HepG2 (cell line): Measurements from ENCODE around the gene HS3ST1. TPM values are rescaled to one million over a fixed set of nuclear protein-coding genes. Genes with fewer than 3 reads are reported as not detected.

Experiments used
- ATAC-seq: fragments of 200-7000 bp; cut with Tn5 transposase; 3 replicates; pipeline ENCODE4 v1.9.1; 2020; ENCODE audit warnings: mild to moderate bottlenecking, moderate library complexity
- BruUV-seq: library from RNA; stranded (reverse); fragments of 400-500 nt; replicated peaks from 2 replicates; lab custom pipeline; 2021; lab: Mats Ljungman, UMichigan
- CTCF ChIA-PET: fragments of 300-600 bp; formaldehyde crosslinking; extraction: SDS; loops from one replicate; lab custom pipeline; 2021; ENCODE audit warnings: low total read pairs, inconsistent platforms, low intra/inter-chr PET ratio; lab: Yijun Ruan, JAX
- POLR2A ChIA-PET: fragments of 350-600 bp; sonication (Branson Sonifier 250); formaldehyde crosslinking; loops from one replicate; lab custom pipeline; 2020; ENCODE audit warnings: antibody characterized with exemption, inconsistent platforms; lab: Yijun Ruan, JAX
- DNase-seq: peaks from one replicate; pipeline ENCODE4 v3.0.0-alpha.2; 2015; ENCODE audit warnings: low spot score
- FAIRE-seq: peaks from 3 replicates; lab custom pipeline; 2011; peaks lifted over from hg19 to GRCh38; lab: Jason Lieb, UNC
- H2AFZ ChIP-seq: one replicate; pipeline ENCODE4 v1.6.1; 2011; ENCODE audit warnings: low read length, inconsistent platforms
- H3K27ac ChIP-seq: fragments of 300-600 bp; 3 replicates; pipeline ENCODE4 v1.8.0; 2011; ENCODE audit warnings: mixed run types, mild to moderate bottlenecking, mixed read lengths, low read length, inconsistent platforms; ENCODE audit not compliant: insufficient read depth; ENCODE audit errors: extremely low read length
- H3K27me3 ChIP-seq, 2 experiments: fragments of 200-600 bp in 1 of 2; 2 replicates in 1 of 2; 3 replicates in 1 of 2; pipeline versions ENCODE4 v1.6.0 to v1.8.0; 2011; ENCODE audit warnings: low read length in 2 of 2, mild to moderate bottlenecking in 2 of 2, moderate library complexity in 2 of 2, inconsistent platforms in 1 of 2; ENCODE audit not compliant: insufficient read depth in 2 of 2, control insufficient read depth in 1 of 2
- H3K36me3 ChIP-seq, 2 experiments: fragments of 200-600 bp in 1 of 2; replicated peaks in 1 of 2; 2 replicates in 1 of 2; 3 replicates in 1 of 2; pipeline versions ENCODE4 v1.5.1 to v1.8.0; 2011; ENCODE audit warnings: low read length in 2 of 2, inconsistent platforms in 1 of 2; ENCODE audit not compliant: insufficient read depth in 2 of 2, control insufficient read depth in 1 of 2
- H3K4me1 ChIP-seq: 2 replicates; pipeline ENCODE4 v1.5.1; 2012; ENCODE audit warnings: low read length, inconsistent platforms; ENCODE audit not compliant: insufficient read depth
- H3K4me2 ChIP-seq: 2 replicates; pipeline ENCODE4 v1.6.0; 2011; ENCODE audit warnings: low read depth, low read length, inconsistent platforms
- H3K4me3 ChIP-seq, 3 experiments: fragments of 200-600 bp in 1 of 3; sonication (generic), shearing (Covaris generic) in 1 of 3; replicated peaks in 1 of 3; 2 replicates each; pipeline ENCODE4 v1.5.1; 2011 to 2016; ENCODE audit warnings: low read length in 3 of 3, inconsistent platforms in 2 of 3, low read depth in 2 of 3, mild to moderate bottlenecking in 2 of 3, control low read depth in 1 of 3, mixed read lengths in 1 of 3; ENCODE audit not compliant: insufficient read depth in 1 of 3
- H3K79me2 ChIP-seq: one replicate; pipeline ENCODE4 v1.6.1; 2011; ENCODE audit warnings: low read length, inconsistent platforms; ENCODE audit not compliant: insufficient read depth
- H3K9ac ChIP-seq: 2 replicates; pipeline ENCODE4 v1.6.0; 2011; ENCODE audit warnings: mild to moderate bottlenecking, low read depth, low read length, inconsistent platforms; ENCODE audit not compliant: insufficient read depth
- H3K9me3 ChIP-seq: 2 replicates; pipeline ENCODE4 v1.5.1; 2012; ENCODE audit warnings: mild to moderate bottlenecking, low read length
- H4K20me1 ChIP-seq: 2 replicates; pipeline ENCODE4 v1.6.0; 2011; ENCODE audit warnings: inconsistent platforms, mild to moderate bottlenecking, low read length, moderate library complexity; ENCODE audit not compliant: insufficient read depth
- BRD4 ChIP-seq: sonication (generic); formaldehyde crosslinking; IDR thresholded peaks from 2 replicates; pipeline ENCODE4 v1.4.0; 2020; ENCODE audit warnings: missing genetic modification reagents
- RBM22 ChIP-seq: fragments of 200-400 bp; formaldehyde crosslinking; optimal IDR thresholded peaks from 2 replicates; pipeline ENCODE3; 2017; ENCODE audit warnings: mild to moderate bottlenecking, low read length, moderate library complexity
- YY1 ChIP-seq: IDR thresholded peaks from 2 replicates; pipeline ENCODE4 v1.6.1; 2011; ENCODE audit warnings: low read length, low read depth, moderate library complexity, mild to moderate bottlenecking; ENCODE audit not compliant: insufficient read depth, insufficient replicate concordance
- ZNF17 ChIP-seq: sonication (generic); formaldehyde crosslinking; IDR thresholded peaks from 2 replicates; pipeline ENCODE4 v1.5.0; 2020; ENCODE audit warnings: mild to moderate bottlenecking, missing genetic modification reagents
- ZNF225 ChIP-seq: sonication (generic); formaldehyde crosslinking; IDR thresholded peaks from 2 replicates; pipeline ENCODE4 v1.4.0; 2020; ENCODE audit warnings: mild to moderate bottlenecking, missing genetic modification reagents
- ZNF790 ChIP-seq: sonication (generic); formaldehyde crosslinking; IDR thresholded peaks from 2 replicates; pipeline ENCODE4 v1.8.0; 2022; ENCODE audit warnings: missing genetic modification reagents, mild to moderate bottlenecking, borderline replicate concordance
- WGBS: methylation state at CpG from one replicate; pipeline ENCODE4 v1.1.6; 2017; ENCODE audit warnings: low lambda C conversion rate; 5-methylcytosine and 5-hydroxymethylcytosine counted together
- in situ Hi-C: cut with HindIII; loops from 2 replicates; pipeline ENCODE4 v1.10.0; 2017; ENCODE audit warnings: low pct_unique_long_range_greater_than_20kb; ENCODE audit not compliant: extremely low pct_ligation_motif_present
- intact Hi-C: fragments of 100-400 bp; cut with micrococcal nuclease; formaldehyde crosslinking; loops from one replicate; pipeline ENCODE4 v1.10.0; 2022; ENCODE audit not compliant: unreplicated experiment
- polyA plus RNA-seq, 8 experiments: library from polyadenylated mRNA; depleted of rRNA in 3 of 8; stranded (reverse) in 7 of 8; unstranded in 1 of 8; fragments of >200 nt; fragmentation: Illumina TruSeq in 4 of 8; extraction: Trizol in 4 of 8; gene quantifications; 2 replicates each; pipeline versions ENCODE4 v1.2.1 to v1.2.3, GENCODE V29; 2011 to 2016; ENCODE audit warnings: low read depth in 4 of 8, missing spikeins in 1 of 8, mixed read lengths in 1 of 8; ENCODE audit not compliant: insufficient read depth in 1 of 8
- total RNA-seq, 5 experiments: library from RNA; depleted of rRNA; stranded (reverse); fragments of >200 nt; fragmentation: Illumina TruSeq; extraction: Trizol; gene quantifications; 2 replicates each; pipeline ENCODE4 v1.2.3, GENCODE V29; 2016; ENCODE audit warnings: low read depth in 1 of 5
- TF ChIP-seq, protein P1 (sequence below): IDR thresholded peaks from 2 replicates; pipeline ENCODE4 v1.6.1; 2016
- TF ChIP-seq, protein P2 (sequence below): sonication (generic); formaldehyde crosslinking; IDR thresholded peaks from 2 replicates; pipeline ENCODE4 v1.4.0; 2020; ENCODE audit warnings: missing genetic modification reagents, borderline replicate concordance
- TF ChIP-seq, protein P3 (sequence below): sonication (generic); formaldehyde crosslinking; IDR thresholded peaks from 2 replicates; pipeline ENCODE4 v1.4.0; 2020; ENCODE audit warnings: mild to moderate bottlenecking, missing genetic modification reagents
- TF ChIP-seq, protein P4 (sequence below): sonication (generic); formaldehyde crosslinking; IDR thresholded peaks from 2 replicates; pipeline ENCODE4 v1.8.0; 2022; ENCODE audit warnings: mild to moderate bottlenecking, missing genetic modification reagents
- TF ChIP-seq, protein P5 (sequence below): sonication (generic); formaldehyde crosslinking; IDR thresholded peaks from 2 replicates; pipeline ENCODE4 v1.4.0; 2020; ENCODE audit warnings: mild to moderate bottlenecking, missing genetic modification reagents
- TF ChIP-seq, protein P6 (sequence below): sonication (generic); formaldehyde crosslinking; IDR thresholded peaks from 2 replicates; pipeline ENCODE4 v1.4.0; 2020; ENCODE audit warnings: mild to moderate bottlenecking, low read depth, missing genetic modification reagents
- TF ChIP-seq, protein P7 (sequence below): sonication (generic); formaldehyde crosslinking; IDR thresholded peaks from 2 replicates; pipeline ENCODE4 v1.9.0; 2022; ENCODE audit warnings: low read depth, missing genetic modification reagents

The HS3ST1 gene
- total and polyA plus RNA-seq, 2 of the 13 experiments (the other 11 are each of a cell fraction or from before 2014, with no cell fraction given): not detected

DNA sequence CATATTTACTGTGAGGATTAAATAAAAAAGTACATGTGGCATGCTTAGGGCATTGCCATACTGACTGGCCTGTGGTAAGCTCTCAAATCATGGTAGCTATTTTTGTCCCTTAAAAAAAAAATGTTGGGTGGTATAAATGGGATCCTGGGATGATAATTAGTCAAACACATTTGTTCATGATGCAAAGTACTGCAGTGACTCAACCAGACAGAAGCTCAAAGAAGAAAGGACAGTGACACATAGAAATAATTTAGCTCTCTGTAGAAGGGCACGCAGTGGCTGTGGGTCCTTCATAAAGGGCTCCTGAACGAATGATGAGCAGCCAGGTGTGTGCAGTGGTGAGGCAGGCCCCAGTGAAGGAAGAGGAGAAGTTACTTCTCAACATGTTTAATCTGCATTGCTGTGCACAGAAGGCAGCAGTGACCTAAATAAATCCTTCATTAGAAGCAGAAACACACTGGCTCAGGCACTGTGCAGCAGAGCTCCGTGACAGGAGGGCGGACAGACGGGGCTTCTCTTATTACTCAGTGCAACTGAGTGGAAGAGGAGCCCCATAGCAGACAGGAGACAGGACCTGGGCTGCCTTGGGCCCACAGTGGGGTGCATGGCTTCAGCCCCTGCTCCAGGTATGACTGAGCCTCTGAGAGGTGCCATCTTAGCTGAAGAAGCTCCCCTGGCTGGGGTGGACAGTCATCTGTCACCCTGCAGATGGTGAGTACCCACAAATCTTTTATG lies 20.3 kb downstream of the HS3ST1 start:
- Histone ChIP-seq H3K36me3 (no peaks in the 10 kb centered on the region), H2AFZ (no peak overlapping the region), H3K27me3 (no peaks in the 10 kb centered on the region), H3K9ac (no peak overlapping the region), H3K4me1 (no peaks in the 10 kb centered on the region), H3K4me3 (no peak overlapping the region), H3K4me2 (no peak overlapping the region), H3K9me3 (no peaks in the 10 kb centered on the region), H4K20me1 (no peaks in the 10 kb centered on the region), H3K79me2 (no peaks in the 10 kb centered on the region), H3K27ac (no peak overlapping the region)
- intact Hi-C loops: no loop called here
- no peak for FAIRE-seq
- DNase-seq: no peak
- ChIA-PET CTCF (no interaction called here), POLR2A (no interaction called here)
- in situ Hi-C loops: loop anchor here (25.0 kb wide), 1 partner anchor 1246 kb away; no protein-coding TSS in a partner anchor
- no TSS peak for BruUV-seq
- 0% methylated on average over 5 of the region's 5 CpGs for WGBS
- no peak for ATAC-seq
- TF ChIP-seq ZNF17 (CRISPR knock-in tag) (no peak), RBM22 (no peak), BRD4 (CRISPR knock-in tag) (no peak), ZNF225 (no peak), ZNF790 (CRISPR knock-in tag) (no peak), YY1 (no peak)
- TF ChIP-seq, protein P1, sequence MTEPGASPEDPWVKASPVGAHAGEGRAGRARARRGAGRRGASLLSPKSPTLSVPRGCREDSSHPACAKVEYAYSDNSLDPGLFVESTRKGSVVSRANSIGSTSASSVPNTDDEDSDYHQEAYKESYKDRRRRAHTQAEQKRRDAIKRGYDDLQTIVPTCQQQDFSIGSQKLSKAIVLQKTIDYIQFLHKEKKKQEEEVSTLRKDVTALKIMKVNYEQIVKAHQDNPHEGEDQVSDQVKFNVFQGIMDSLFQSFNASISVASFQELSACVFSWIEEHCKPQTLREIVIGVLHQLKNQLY: no peak
- TF ChIP-seq, protein P2, sequence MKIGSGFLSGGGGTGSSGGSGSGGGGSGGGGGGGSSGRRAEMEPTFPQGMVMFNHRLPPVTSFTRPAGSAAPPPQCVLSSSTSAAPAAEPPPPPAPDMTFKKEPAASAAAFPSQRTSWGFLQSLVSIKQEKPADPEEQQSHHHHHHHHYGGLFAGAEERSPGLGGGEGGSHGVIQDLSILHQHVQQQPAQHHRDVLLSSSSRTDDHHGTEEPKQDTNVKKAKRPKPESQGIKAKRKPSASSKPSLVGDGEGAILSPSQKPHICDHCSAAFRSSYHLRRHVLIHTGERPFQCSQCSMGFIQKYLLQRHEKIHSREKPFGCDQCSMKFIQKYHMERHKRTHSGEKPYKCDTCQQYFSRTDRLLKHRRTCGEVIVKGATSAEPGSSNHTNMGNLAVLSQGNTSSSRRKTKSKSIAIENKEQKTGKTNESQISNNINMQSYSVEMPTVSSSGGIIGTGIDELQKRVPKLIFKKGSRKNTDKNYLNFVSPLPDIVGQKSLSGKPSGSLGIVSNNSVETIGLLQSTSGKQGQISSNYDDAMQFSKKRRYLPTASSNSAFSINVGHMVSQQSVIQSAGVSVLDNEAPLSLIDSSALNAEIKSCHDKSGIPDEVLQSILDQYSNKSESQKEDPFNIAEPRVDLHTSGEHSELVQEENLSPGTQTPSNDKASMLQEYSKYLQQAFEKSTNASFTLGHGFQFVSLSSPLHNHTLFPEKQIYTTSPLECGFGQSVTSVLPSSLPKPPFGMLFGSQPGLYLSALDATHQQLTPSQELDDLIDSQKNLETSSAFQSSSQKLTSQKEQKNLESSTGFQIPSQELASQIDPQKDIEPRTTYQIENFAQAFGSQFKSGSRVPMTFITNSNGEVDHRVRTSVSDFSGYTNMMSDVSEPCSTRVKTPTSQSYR: no peak
- TF ChIP-seq, protein P3, sequence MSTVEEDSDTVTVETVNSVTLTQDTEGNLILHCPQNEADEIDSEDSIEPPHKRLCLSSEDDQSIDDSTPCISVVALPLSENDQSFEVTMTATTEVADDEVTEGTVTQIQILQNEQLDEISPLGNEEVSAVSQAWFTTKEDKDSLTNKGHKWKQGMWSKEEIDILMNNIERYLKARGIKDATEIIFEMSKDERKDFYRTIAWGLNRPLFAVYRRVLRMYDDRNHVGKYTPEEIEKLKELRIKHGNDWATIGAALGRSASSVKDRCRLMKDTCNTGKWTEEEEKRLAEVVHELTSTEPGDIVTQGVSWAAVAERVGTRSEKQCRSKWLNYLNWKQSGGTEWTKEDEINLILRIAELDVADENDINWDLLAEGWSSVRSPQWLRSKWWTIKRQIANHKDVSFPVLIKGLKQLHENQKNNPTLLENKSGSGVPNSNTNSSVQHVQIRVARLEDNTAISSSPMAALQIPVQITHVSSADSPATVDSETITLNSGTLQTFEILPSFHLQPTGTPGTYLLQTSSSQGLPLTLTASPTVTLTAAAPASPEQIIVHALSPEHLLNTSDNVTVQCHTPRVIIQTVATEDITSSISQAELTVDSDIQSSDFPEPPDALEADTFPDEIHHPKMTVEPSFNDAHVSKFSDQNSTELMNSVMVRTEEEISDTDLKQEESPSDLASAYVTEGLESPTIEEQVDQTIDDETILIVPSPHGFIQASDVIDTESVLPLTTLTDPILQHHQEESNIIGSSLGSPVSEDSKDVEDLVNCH (CRISPR knock-in tag): no peak
- TF ChIP-seq, protein P4, sequence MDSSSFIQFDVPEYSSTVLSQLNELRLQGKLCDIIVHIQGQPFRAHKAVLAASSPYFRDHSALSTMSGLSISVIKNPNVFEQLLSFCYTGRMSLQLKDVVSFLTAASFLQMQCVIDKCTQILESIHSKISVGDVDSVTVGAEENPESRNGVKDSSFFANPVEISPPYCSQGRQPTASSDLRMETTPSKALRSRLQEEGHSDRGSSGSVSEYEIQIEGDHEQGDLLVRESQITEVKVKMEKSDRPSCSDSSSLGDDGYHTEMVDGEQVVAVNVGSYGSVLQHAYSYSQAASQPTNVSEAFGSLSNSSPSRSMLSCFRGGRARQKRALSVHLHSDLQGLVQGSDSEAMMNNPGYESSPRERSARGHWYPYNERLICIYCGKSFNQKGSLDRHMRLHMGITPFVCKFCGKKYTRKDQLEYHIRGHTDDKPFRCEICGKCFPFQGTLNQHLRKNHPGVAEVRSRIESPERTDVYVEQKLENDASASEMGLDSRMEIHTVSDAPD (CRISPR knock-in tag): no peak
- TF ChIP-seq, protein P5, sequence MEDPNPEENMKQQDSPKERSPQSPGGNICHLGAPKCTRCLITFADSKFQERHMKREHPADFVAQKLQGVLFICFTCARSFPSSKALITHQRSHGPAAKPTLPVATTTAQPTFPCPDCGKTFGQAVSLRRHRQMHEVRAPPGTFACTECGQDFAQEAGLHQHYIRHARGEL (CRISPR knock-in tag): no peak
- TF ChIP-seq, protein P6, sequence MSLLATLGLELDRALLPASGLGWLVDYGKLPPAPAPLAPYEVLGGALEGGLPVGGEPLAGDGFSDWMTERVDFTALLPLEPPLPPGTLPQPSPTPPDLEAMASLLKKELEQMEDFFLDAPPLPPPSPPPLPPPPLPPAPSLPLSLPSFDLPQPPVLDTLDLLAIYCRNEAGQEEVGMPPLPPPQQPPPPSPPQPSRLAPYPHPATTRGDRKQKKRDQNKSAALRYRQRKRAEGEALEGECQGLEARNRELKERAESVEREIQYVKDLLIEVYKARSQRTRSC (CRISPR knock-in tag): no peak
- TF ChIP-seq, protein P7, sequence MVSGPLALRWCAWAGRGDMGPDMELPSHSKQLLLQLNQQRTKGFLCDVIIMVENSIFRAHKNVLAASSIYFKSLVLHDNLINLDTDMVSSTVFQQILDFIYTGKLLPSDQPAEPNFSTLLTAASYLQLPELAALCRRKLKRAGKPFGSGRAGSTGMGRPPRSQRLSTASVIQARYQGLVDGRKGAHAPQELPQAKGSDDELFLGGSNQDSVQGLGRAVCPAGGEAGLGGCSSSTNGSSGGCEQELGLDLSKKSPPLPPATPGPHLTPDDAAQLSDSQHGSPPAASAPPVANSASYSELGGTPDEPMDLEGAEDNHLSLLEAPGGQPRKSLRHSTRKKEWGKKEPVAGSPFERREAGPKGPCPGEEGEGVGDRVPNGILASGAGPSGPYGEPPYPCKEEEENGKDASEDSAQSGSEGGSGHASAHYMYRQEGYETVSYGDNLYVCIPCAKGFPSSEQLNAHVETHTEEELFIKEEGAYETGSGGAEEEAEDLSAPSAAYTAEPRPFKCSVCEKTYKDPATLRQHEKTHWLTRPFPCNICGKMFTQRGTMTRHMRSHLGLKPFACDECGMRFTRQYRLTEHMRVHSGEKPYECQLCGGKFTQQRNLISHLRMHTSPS (CRISPR knock-in tag): no peak
